B cell (primary cell): ENCODE data around the gene GDPD4. TPM values are rescaled to one million over a fixed set of nuclear protein-coding genes. Genes with fewer than 3 reads are reported as not detected.

Source experiments
- ATAC-seq: fragments of 200-7000 bp; cut with Tn5 transposase; one replicate; pipeline ENCODE4 v1.10.0; 2021; ENCODE audit warnings: low read depth, mild to moderate bottlenecking, moderate number of reproducible peaks, moderate library complexity
- CTCF ChIA-PET: fragments of 350-600 bp; sonication (Branson Sonifier 250); formaldehyde crosslinking; loops from one replicate; lab custom pipeline; 2021; ENCODE audit warnings: antibody characterized with exemption, inconsistent platforms; lab: Charles Lee
- POLR2A ChIA-PET: fragments of 350-600 bp; sonication (Branson Sonifier 250); formaldehyde crosslinking; loops from one replicate; lab custom pipeline; 2021; ENCODE audit warnings: antibody characterized with exemption; lab: Charles Lee
- DNase-seq: peaks from one replicate; pipeline ENCODE4 v3.0.0; 2013
- H2AFZ ChIP-seq: 2 replicates; pipeline ENCODE4 v1.6.1; 2012; ENCODE audit warnings: mild to moderate bottlenecking, low read depth, low read length; ENCODE audit not compliant: insufficient read depth, poor library complexity, severe bottlenecking
- H3K27ac ChIP-seq, 2 donors: 1 replicate in 1 of 2; 2 replicates in 1 of 2; pipeline ENCODE4 v1.5.1; 2012 to 2013; ENCODE audit warnings: low read length in 2 of 2, mild to moderate bottlenecking in 2 of 2, moderate library complexity in 1 of 2
- H3K27me3 ChIP-seq, 4 experiments: fragments of 200-600 bp in 1 of 4; sonication (generic) in 1 of 4; replicated peaks in 1 of 4; 1 replicate in 2 of 4; 2 replicates in 2 of 4; pipeline versions ENCODE4 v1.6.1 to v1.7.0; 2013 to 2016; ENCODE audit warnings: low read length in 3 of 4, mild to moderate bottlenecking in 2 of 4, mixed read lengths in 1 of 4, moderate library complexity in 1 of 4; ENCODE audit not compliant: insufficient read depth in 4 of 4, control insufficient read depth in 3 of 4; ENCODE audit errors: control extremely low read depth in 1 of 4
- H3K36me3 ChIP-seq, 2 experiments: replicated peaks in 1 of 2; 1 replicate in 1 of 2; 2 replicates in 1 of 2; pipeline versions ENCODE4 v1.6.1 to v1.7.1; 2013; ENCODE audit warnings: low read length in 1 of 2; ENCODE audit not compliant: insufficient read depth in 2 of 2, control insufficient read depth in 1 of 2; ENCODE audit errors: control extremely low read depth in 1 of 2, extremely low read depth in 1 of 2
- H3K4me1 ChIP-seq, 2 donors: fragments of 200-600 bp in 1 of 2; sonication (generic) in 1 of 2; 1 replicate in 1 of 2; 2 replicates in 1 of 2; pipeline versions ENCODE4 v1.5.1 to v1.6.1; 2013 to 2017; ENCODE audit warnings: low read length in 2 of 2; ENCODE audit not compliant: control insufficient read depth in 2 of 2, insufficient read depth in 2 of 2
- H3K4me2 ChIP-seq: replicated peaks from 2 replicates; pipeline ENCODE3; 2012; ENCODE audit warnings: mild to moderate bottlenecking, low read depth, low read length; ENCODE audit not compliant: poor library complexity, severe bottlenecking
- H3K4me3 ChIP-seq, 5 experiments: fragments of 200-600 bp in 1 of 5; sonication (generic) in 1 of 5; 1 replicate in 3 of 5; 2 replicates in 2 of 5; pipeline versions ENCODE4 v1.5.1 to v1.7.0; 2011 to 2016; ENCODE audit warnings: low read length in 4 of 5, mild to moderate bottlenecking in 4 of 5, low read depth in 2 of 5, control low read depth in 1 of 5, moderate library complexity in 1 of 5; ENCODE audit not compliant: insufficient read depth in 1 of 5; ENCODE audit errors: control extremely low read depth in 1 of 5, extremely low read depth in 1 of 5
- H3K79me2 ChIP-seq: fragments of 200-600 bp; sonication (generic); one replicate; pipeline ENCODE4 v1.6.0; 2016; ENCODE audit warnings: low read length; ENCODE audit not compliant: control insufficient read depth, insufficient read depth
- H3K9ac ChIP-seq: fragments of 200-600 bp; sonication (generic); 2 replicates; pipeline ENCODE4 v1.6.1; 2017; ENCODE audit warnings: mild to moderate bottlenecking, low read length, moderate library complexity
- H3K9me3 ChIP-seq, 3 donors: one replicate each; pipeline versions ENCODE4 v1.6.1 to v1.7.1; 2013; ENCODE audit warnings: low read length in 2 of 3; ENCODE audit not compliant: control insufficient read depth in 2 of 3, insufficient read depth in 1 of 3; ENCODE audit errors: control extremely low read depth in 1 of 3
- H4K20me1 ChIP-seq: 2 replicates; pipeline ENCODE4 v1.6.0; 2012; ENCODE audit warnings: mild to moderate bottlenecking, low read length; ENCODE audit not compliant: insufficient read depth, control insufficient read depth, poor library complexity, severe bottlenecking
- H3K27ac Mint-ChIP-seq: one replicate; pipeline ENCODE4 v1.8.0; 2021; ENCODE audit warnings: mixed read lengths
- H3K27me3 Mint-ChIP-seq: one replicate; pipeline ENCODE4 v1.8.0; 2021; ENCODE audit warnings: mixed read lengths
- H3K4me1 Mint-ChIP-seq: one replicate; pipeline ENCODE4 v1.8.0; 2021; ENCODE audit warnings: mixed read lengths
- H3K4me3 Mint-ChIP-seq: one replicate; pipeline ENCODE4 v1.8.0; 2021; ENCODE audit warnings: mixed read lengths
- H3K9me3 Mint-ChIP-seq: one replicate; pipeline ENCODE4 v1.8.0; 2022; ENCODE audit warnings: mixed read lengths; ENCODE audit not compliant: insufficient read depth
- CTCF ChIP-seq: fragments of 200-600 bp; IDR thresholded peaks from one replicate; pipeline ENCODE4 v1.8.0; 2022; ENCODE audit warnings: antibody characterized with exemption, mild to moderate bottlenecking
- EZH2 ChIP-seq: IDR thresholded peaks from 2 replicates; pipeline ENCODE4 v1.6.1; 2012; ENCODE audit warnings: borderline replicate concordance, low read depth, mild to moderate bottlenecking, moderate library complexity, low read length; ENCODE audit not compliant: insufficient read depth, poor library complexity, severe bottlenecking
- WGBS: methylation state at CpG from one replicate; pipeline ENCODE4 v1.1.5; 2013; ENCODE audit warnings: missing lambda C conversion rate; ENCODE audit not compliant: insufficient coverage; 5-methylcytosine and 5-hydroxymethylcytosine counted together
- intact Hi-C: fragments of 100-400 bp; cut with micrococcal nuclease; formaldehyde crosslinking; loops from one replicate; pipeline ENCODE4 v1.10.0; 2022
- polyA plus RNA-seq: library from polyadenylated mRNA; depleted of rRNA; stranded (reverse); fragments of >200 nt; gene quantifications from 2 replicates; pipeline ENCODE4 v1.2.3, GENCODE V29; 2012
- total RNA-seq, 2 donors: library from RNA; stranded (reverse); fragments of 120-200 nt in 1 of 2; gene quantifications; 1 replicate in 1 of 2; 2 replicates in 1 of 2; pipeline versions ENCODE4 v1.2.3 to v1.2.4, GENCODE V29; 2013 to 2022

Gene GDPD4
- total and polyA plus RNA-seq, 2 donors (not counting 1 experiment from before 2014, with no cell fraction given), result not detected

GRCh38 chr11:77213029-77213579 lies 88.4 kb downstream of the GDPD4 start:
- POLR2A ChIA-PET, result no interaction called here

More at GRCh38 chr11:77213029-77213579, 88.4 kb downstream of the GDPD4 start:
- H3K36me3 ChIP-seq, result no peaks in the 10 kb centered on the region
- H3K27me3 ChIP-seq, result no peaks in the 10 kb centered on the region
- intact Hi-C loops, result no loop called here
- Mint-ChIP-seq H3K27me3 (no peaks in the 10 kb centered on the region), H3K27ac (no peak overlapping the region), H3K4me1 (no peaks in the 10 kb centered on the region), H3K4me3 (no peak overlapping the region), H3K9me3 (peaks cover 2% of the 10 kb centered on the region)
- no peak for ATAC-seq
- H3K79me2 ChIP-seq, result no peaks in the 10 kb centered on the region
- WGBS, result 86% methylated on average over 13 of the region's 13 CpGs
- TF ChIP-seq EZH2, result no peak
- TF ChIP-seq CTCF, result no peak
- H3K27ac ChIP-seq, result no peak overlapping the region
- no peak overlapping the region for H2AFZ ChIP-seq
- no peak for DNase-seq
- H3K9ac ChIP-seq, result no peak overlapping the region
- no peak overlapping the region for H3K4me3 ChIP-seq
- CTCF ChIA-PET, result no interaction called here
- H4K20me1 ChIP-seq, result no peaks in the 10 kb centered on the region
- H3K9me3 ChIP-seq, result no peaks in the 10 kb centered on the region
- H3K4me2 ChIP-seq, result no peak overlapping the region
- no peaks in the 10 kb centered on the region for H3K4me1 ChIP-seq
